ENCODE results near the gene SORCS2. TPM values are rescaled to one million over a fixed set of nuclear protein-coding genes. Genes with fewer than 3 reads are reported as not detected.

SORCS2 gene
- total and polyA plus RNA-seq, 2 of the 8 experiments (the other 6 are each of a cell fraction or from before 2014, with no cell fraction given), result 0.36 to 1.8 TPM

- Histone ChIP-seq H3K4me2 (ENCODE audit: insufficient read depth in 1 of 2, low read depth in 2 of 2, low read length in 2 of 2) (no peak overlapping the region), H3K18ac (ENCODE audit: extremely low read depth, low read length) (no peak overlapping the region), H2AK5ac (ENCODE audit: low read depth, low read length) (no peak overlapping the region), H3K4me3 (ENCODE audit: extremely low read depth in 1 of 4, insufficient read depth in 2 of 4, low read depth in 3 of 4, low read length in 4 of 4) (no peak overlapping the region), H2AFZ (ENCODE audit: low read length) (no peak overlapping the region), H4K8ac (ENCODE audit: extremely low read depth, insufficient read depth, low read length) (no peak overlapping the region), H3K4ac (replicated peaks; ENCODE audit: insufficient read length, low read depth, low read length) (no peak overlapping the region), H3K4me1 (replicated peaks in 1 of 4; ENCODE audit: control insufficient read depth in 3 of 4, insufficient read depth in 4 of 4, low read length in 3 of 4) (peaks cover 0 to 6% (median 2%) of the 10 kb centered on the region in 4 experiments; a peak in 3 of 7 replicates), H3K36me3 (ENCODE audit: control insufficient read depth in 2 of 4, insufficient read depth in 4 of 4, low read length in 3 of 4) (no peaks in the 10 kb centered on the region), H2BK15ac (ENCODE audit: low read length) (no peak overlapping the region), H4K5ac (ENCODE audit: insufficient read length, low read depth, low read length) (no peak overlapping the region), H2BK120ac (replicated peaks; ENCODE audit: low read depth, low read length) (no peak overlapping the region), H3K23ac (ENCODE audit: insufficient read length) (no peak overlapping the region), H3K9me3 (ENCODE audit: insufficient read depth in 2 of 2, low read depth in 1 of 2, low read length in 1 of 2) (no peaks in the 10 kb centered on the region), H3K79me2 (ENCODE audit: control insufficient read depth in 1 of 2, insufficient read depth in 2 of 2, low read length in 2 of 2) (no peaks in the 10 kb centered on the region), H3K9ac (replicated peaks in 1 of 4; ENCODE audit: extremely low read depth in 1 of 4, low read depth in 3 of 4, low read length in 3 of 4) (no peak overlapping the region), H4K91ac (replicated peaks; ENCODE audit: insufficient read length, low read length) (no peak overlapping the region), H2BK20ac (ENCODE audit: low read length) (no peak overlapping the region), H3K14ac (ENCODE audit: insufficient read length) (no peak overlapping the region), H3K23me2 (ENCODE audit: low read depth, low read length) (no peaks in the 10 kb centered on the region), H2BK12ac (ENCODE audit: low read depth, low read length) (no peak overlapping the region), H4K20me1 (replicated peaks in 1 of 2; ENCODE audit: control insufficient read depth in 1 of 2, insufficient read depth in 2 of 2, low read length in 2 of 2) (no peaks in the 10 kb centered on the region), H3K27me3 (replicated peaks in 1 of 4; ENCODE audit: control insufficient read depth in 3 of 4, extremely low read depth in 1 of 4, insufficient read depth in 3 of 4, low read length in 3 of 4) (no peaks in the 10 kb centered on the region; a peak in 1 of 7 replicates), H2BK5ac (ENCODE audit: low read depth, low read length) (no peak overlapping the region), H3K79me1 (ENCODE audit: low read depth, low read length) (no peaks in the 10 kb centered on the region), H3K56ac (replicated peaks; ENCODE audit: insufficient read length, low read depth, low read length) (no peak overlapping the region), H3K27ac (ENCODE audit: low read depth, low read length) (no peak overlapping the region)
- CTCF ChIA-PET (ENCODE audit: partially characterized antibody), result interaction anchor here (1.1 to 3.4 kb wide), 3 partner anchors 25 to 119 kb away, joined by 3 to 19 read pairs (median 6); partner anchors contain the start of gene SORCS2
- FAIRE-seq (no peak), DNase-seq (ENCODE audit: low read depth in 1 of 2, low spot score in 2 of 2) (no peak)
- WGBS, 2 experiments (ENCODE audit: extremely low coverage in 1 of 2, insufficient coverage in 1 of 2, insufficient read length in 1 of 2, insufficient replicate concordance in 2 of 2, low coverage in 1 of 2, low lambda C conversion rate in 2 of 2, missing lambda C conversion rate in 1 of 2), result 89% methylated on average over 12 of the region's 12 CpGs; no CpG with 5 or more reads in 1 of the 2 experiments
- POLR2A ChIA-PET (ENCODE audit: partially characterized antibody), result no interaction called here
- no peak for TF ChIP-seq RFX5 (IDR thresholded peaks at IDR 0.05; ENCODE audit: borderline replicate concordance, low read depth, low read length)
- no peak for TF ChIP-seq ZNF274 (IDR thresholded peaks at IDR 0.05; ENCODE audit: borderline replicate concordance, extremely low read depth, low read length)
- no peak for TF ChIP-seq POU5F1 (IDR thresholded peaks at IDR 0.05; ENCODE audit: low read depth, low read length)
- no peak for TF ChIP-seq CBX5 (IDR thresholded peaks at IDR 0.05; ENCODE audit: low read depth, low read length)
- no peak for TF ChIP-seq SP1 (IDR thresholded peaks at IDR 0.05; ENCODE audit: low read depth, low read length)
- no peak for TF ChIP-seq EGR1 (IDR thresholded peaks at IDR 0.05; ENCODE audit: borderline replicate concordance, low read depth, low read length)
- TF ChIP-seq SAP30 (IDR thresholded peaks at IDR 0.05; ENCODE audit: insufficient read depth, insufficient replicate concordance, low read length), result no peak
- TF ChIP-seq CTCF (IDR thresholded peaks at IDR 0.05; ENCODE audit: control extremely low read depth in 1 of 3, insufficient read depth in 1 of 3, low read depth in 1 of 3, low read length in 3 of 3), result no peak
- TF ChIP-seq NRF1 (IDR thresholded peaks at IDR 0.05; ENCODE audit: low read depth, low read length), result no peak
- no peak for TF ChIP-seq RAD21 (IDR thresholded peaks at IDR 0.05 in 1 of 2, conservative IDR thresholded peaks at IDR 0.05 in 1 of 2; ENCODE audit: low read depth in 2 of 2, low read length in 2 of 2)
- no peak for TF ChIP-seq NANOG (IDR thresholded peaks at IDR 0.05; ENCODE audit: insufficient read depth, low read depth, low read length, poor library complexity, severe bottlenecking)
Measured at GRCh38 chr4:7310451-7310850, 118.1 kb downstream of the SORCS2 start.
